Stimulated activated naive CD8-positive, alpha-beta T cell treated with anti-CD3 and anti-CD28 coated beads, Interleukin-15, amount 100 ng/mL, for 72 hours (primary cell): ENCODE data around the gene SCGB1D1.
"Not testable (repeated sequence)": the region's sequence is repeated elsewhere in the genome, so short reads cannot be mapped to it uniquely, and the experiment has no call there.

Experiments used
- ATAC-seq: fragments of 150-1000 bp; cut with Tn5 transposase; 2 replicates; pipeline ENCODE4 v1.10.0; 2021; ENCODE audit warnings: mild to moderate bottlenecking, moderate library complexity
- DNase-seq, 2 donors: peaks; one replicate each; pipeline ENCODE4 v3.0.0; 2021 to 2022
- H3K27ac Mint-ChIP-seq, 2 donors: one replicate each; pipeline ENCODE4 v1.8.0; 2022; ENCODE audit warnings: mild to moderate bottlenecking in 2 of 2, mixed read lengths in 2 of 2, moderate library complexity in 2 of 2
- H3K27me3 Mint-ChIP-seq: one replicate; pipeline ENCODE4 v1.8.0; 2022; ENCODE audit warnings: mixed read lengths
- H3K4me1 Mint-ChIP-seq: one replicate; pipeline ENCODE4 v1.8.0; 2022; ENCODE audit warnings: mild to moderate bottlenecking, mixed read lengths
- H3K4me3 Mint-ChIP-seq, 2 donors: one replicate each; pipeline ENCODE4 v1.8.0; 2022; ENCODE audit warnings: mild to moderate bottlenecking in 2 of 2, mixed read lengths in 2 of 2, moderate library complexity in 1 of 2
- H3K9me3 Mint-ChIP-seq, 2 donors: one replicate each; pipeline ENCODE4 v1.8.0; 2022; ENCODE audit warnings: mixed read lengths in 2 of 2

The SCGB1D1 gene

GRCh38 chr11:62195010-62195409, 5.0 kb downstream of the SCGB1D1 start:
- peaks cover 77% of the 10 kb centered on the region for H3K27me3 Mint-ChIP-seq
- not testable (repeated sequence) for ATAC-seq, H3K4me3 Mint-ChIP-seq, H3K9me3 Mint-ChIP-seq, H3K27ac Mint-ChIP-seq, H3K4me1 Mint-ChIP-seq, DNase-seq

GRCh38 chr11:62195945-62196344, 5.9 kb downstream of the SCGB1D1 start:
- no peaks in the 10 kb centered on the region for H3K9me3 Mint-ChIP-seq
- peaks cover 78% of the 10 kb centered on the region for H3K27me3 Mint-ChIP-seq
- H3K27ac Mint-ChIP-seq: peak overlapping the region in 1 of 2 donors; percentile 4

GRCh38 chr11:62197400-62197799, 7.4 kb downstream of the SCGB1D1 start:
- peaks cover 80% of the 10 kb centered on the region for H3K27me3 Mint-ChIP-seq
- not testable (repeated sequence) for ATAC-seq, H3K27ac Mint-ChIP-seq, H3K9me3 Mint-ChIP-seq, H3K4me1 Mint-ChIP-seq, DNase-seq, H3K4me3 Mint-ChIP-seq

More at GRCh38 chr11:62195945-62196344, 5.9 kb downstream of the SCGB1D1 start:
- ATAC-seq (no peak), DNase-seq (no peak)
- Mint-ChIP-seq H3K4me1 (no peaks in the 10 kb centered on the region), H3K4me3 (no peak overlapping the region)

GRCh38 chr11:62201376-62201775, 11.4 kb downstream of the SCGB1D1 start:
- peak overlapping the region in 1 of 2 donors; percentile 4 for H3K27ac Mint-ChIP-seq
- H3K9me3 Mint-ChIP-seq: no peaks in the 10 kb centered on the region
- H3K4me1 Mint-ChIP-seq: peaks cover 5% of the 10 kb centered on the region
- no peak for ATAC-seq
- H3K4me3 Mint-ChIP-seq: no peak overlapping the region
- H3K27me3 Mint-ChIP-seq: peaks cover 54% of the 10 kb centered on the region
- DNase-seq: no peak

- ATAC-seq (no peak), DNase-seq (no peak)
- Mint-ChIP-seq H3K27me3 (peaks cover 49% of the 10 kb centered on the region), H3K4me3 (no peak overlapping the region), H3K27ac (no peak overlapping the region), H3K9me3 (no peaks in the 10 kb centered on the region), H3K4me1 (peaks cover 5% of the 10 kb centered on the region)
These were observed 12.9 kb downstream of the SCGB1D1 start for GRCh38 chr11:62202910-62203309.

DNA sequence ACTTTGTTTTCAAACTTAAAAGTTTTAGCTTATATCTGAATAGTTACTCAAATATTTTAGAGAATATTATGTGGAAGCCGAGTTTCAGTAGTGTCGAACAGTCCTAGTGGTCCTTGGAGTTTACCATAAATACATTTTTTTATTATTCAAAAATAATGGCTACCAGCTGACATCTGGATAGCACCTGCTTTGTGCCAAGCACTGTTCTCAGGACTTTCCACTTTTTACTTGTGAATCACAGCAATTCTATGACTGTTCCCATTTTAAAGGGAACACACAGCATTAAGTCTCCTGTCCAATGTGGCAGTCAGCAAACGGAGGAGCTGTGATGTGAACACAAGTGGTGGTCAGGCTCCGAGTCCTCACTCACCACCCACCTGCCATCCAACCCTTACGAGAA, 14.4 kb downstream of the SCGB1D1 start:
- no peak for DNase-seq
- H3K27ac Mint-ChIP-seq: no peak overlapping the region
- H3K4me1 Mint-ChIP-seq: peaks cover 5% of the 10 kb centered on the region
- H3K9me3 Mint-ChIP-seq: no peaks in the 10 kb centered on the region
- H3K27me3 Mint-ChIP-seq: peaks cover 35% of the 10 kb centered on the region
- no peak overlapping the region for H3K4me3 Mint-ChIP-seq
- no peak for ATAC-seq

DNA sequence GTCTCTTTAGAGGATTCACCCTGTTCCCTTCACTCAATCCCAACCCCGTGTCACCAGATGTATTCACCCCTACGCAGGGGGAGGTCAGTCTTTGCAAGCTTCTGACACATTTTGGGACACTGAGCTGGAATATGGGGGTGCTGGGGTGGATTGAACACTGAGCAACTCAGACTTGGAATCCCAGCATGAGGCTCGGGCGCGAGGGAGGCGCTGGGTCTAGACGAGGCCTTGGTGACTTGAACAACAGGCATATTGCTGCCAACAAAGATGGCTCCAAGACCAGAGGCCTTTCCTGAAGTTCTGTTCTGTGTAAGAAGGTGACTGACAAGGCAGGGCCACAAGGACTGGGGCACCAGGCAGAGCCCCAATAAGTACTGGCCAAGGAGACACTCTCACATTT, 15.4 kb downstream of the SCGB1D1 start:
- DNase-seq (no peak), ATAC-seq (no peak)
- H3K9me3 Mint-ChIP-seq: no peaks in the 10 kb centered on the region
- no peak overlapping the region for H3K27ac Mint-ChIP-seq
- no peak overlapping the region for H3K4me3 Mint-ChIP-seq
- peaks cover 5% of the 10 kb centered on the region for H3K4me1 Mint-ChIP-seq
- peaks cover 25% of the 10 kb centered on the region for H3K27me3 Mint-ChIP-seq

- Mint-ChIP-seq H3K27me3 (peaks cover 15% of the 10 kb centered on the region), H3K27ac (peak overlapping the region in 1 of 2 donors; percentile 53)
- H3K9me3 Mint-ChIP-seq, DNase-seq, H3K4me1 Mint-ChIP-seq, ATAC-seq, H3K4me3 Mint-ChIP-seq: not testable (repeated sequence)
These were observed 16.5 kb downstream of the SCGB1D1 start for GRCh38 chr11:62206276-62207066.

DNA sequence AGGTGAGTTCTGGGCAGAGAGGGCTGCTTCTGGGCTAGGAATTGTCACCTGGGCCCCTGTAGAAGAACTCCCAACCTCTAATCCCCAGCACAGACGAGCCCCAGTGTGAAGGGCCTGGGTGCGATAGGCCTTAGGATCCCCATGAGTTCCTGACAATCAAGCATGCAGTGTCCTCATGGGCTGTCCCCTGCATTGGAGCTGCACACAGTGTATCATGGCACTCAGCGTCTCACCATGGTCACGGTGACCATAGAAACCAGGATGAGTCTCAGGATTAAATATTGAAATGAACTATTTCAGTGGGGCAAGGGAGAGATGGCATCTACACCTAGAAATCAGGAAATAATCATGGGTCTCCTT, 18.7 kb downstream of the SCGB1D1 start:
- DNase-seq (no peak), ATAC-seq (no peak)
- Mint-ChIP-seq H3K27me3 (peaks cover 8% of the 10 kb centered on the region), H3K27ac (no peak overlapping the region), H3K4me3 (no peak overlapping the region), H3K9me3 (no peaks in the 10 kb centered on the region), H3K4me1 (no peaks in the 10 kb centered on the region)

- no peak for DNase-seq
- Mint-ChIP-seq H3K4me1 (no peaks in the 10 kb centered on the region), H3K27ac (no peak overlapping the region), H3K27me3 (peaks cover 28% of the 10 kb centered on the region), H3K9me3 (peaks cover 13 to 17% of the 10 kb centered on the region in 2 donors), H3K4me3 (no peak overlapping the region)
- no peak for ATAC-seq
These were observed 27.3 kb downstream of the SCGB1D1 start for GRCh38 chr11:62217191-62217748.

GRCh38 chr11:62221498-62221897, 31.5 kb downstream of the SCGB1D1 start:
- ATAC-seq (no peak), DNase-seq (no peak)
- Mint-ChIP-seq H3K27me3 (peaks cover 28% of the 10 kb centered on the region), H3K4me1 (no peaks in the 10 kb centered on the region), H3K27ac (no peak overlapping the region), H3K9me3 (peaks cover 39 to 46% of the 10 kb centered on the region in 2 donors), H3K4me3 (no peak overlapping the region)

GRCh38 chr11:62223095-62223494, 33.1 kb downstream of the SCGB1D1 start:
- no peak overlapping the region for H3K4me3 Mint-ChIP-seq
- DNase-seq (no peak), ATAC-seq (no peak)
- H3K27ac Mint-ChIP-seq: no peak overlapping the region
- no peaks in the 10 kb centered on the region for H3K4me1 Mint-ChIP-seq
- H3K9me3 Mint-ChIP-seq: peaks cover 39 to 46% of the 10 kb centered on the region in 2 donors
- peaks cover 16% of the 10 kb centered on the region for H3K27me3 Mint-ChIP-seq

DNA sequence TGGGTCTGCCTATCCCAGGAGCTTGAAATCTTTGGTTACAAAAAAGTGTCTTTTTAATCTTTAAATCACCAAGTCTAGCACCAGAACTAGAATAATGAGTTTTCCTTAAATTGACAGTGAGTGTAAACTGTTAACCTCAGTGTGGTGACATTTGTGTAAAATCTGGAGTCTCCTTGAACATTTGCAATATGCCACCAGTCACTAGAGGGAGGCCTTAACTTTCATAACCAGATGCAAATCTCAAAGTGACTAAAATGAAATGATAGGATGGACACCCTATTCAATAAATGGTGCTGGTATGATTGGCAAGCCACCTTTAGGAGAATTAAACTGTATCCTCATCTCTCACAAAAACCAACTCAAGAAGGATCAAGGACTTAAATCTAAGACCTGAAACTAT, 43.7 kb downstream of the SCGB1D1 start:
- no peak overlapping the region for H3K4me3 Mint-ChIP-seq
- no peak for ATAC-seq
- no peak for DNase-seq
- peaks cover 41% of the 10 kb centered on the region for H3K27me3 Mint-ChIP-seq
- no peaks in the 10 kb centered on the region for H3K4me1 Mint-ChIP-seq
- H3K27ac Mint-ChIP-seq: no peak overlapping the region
- no peaks in the 10 kb centered on the region for H3K9me3 Mint-ChIP-seq

DNA sequence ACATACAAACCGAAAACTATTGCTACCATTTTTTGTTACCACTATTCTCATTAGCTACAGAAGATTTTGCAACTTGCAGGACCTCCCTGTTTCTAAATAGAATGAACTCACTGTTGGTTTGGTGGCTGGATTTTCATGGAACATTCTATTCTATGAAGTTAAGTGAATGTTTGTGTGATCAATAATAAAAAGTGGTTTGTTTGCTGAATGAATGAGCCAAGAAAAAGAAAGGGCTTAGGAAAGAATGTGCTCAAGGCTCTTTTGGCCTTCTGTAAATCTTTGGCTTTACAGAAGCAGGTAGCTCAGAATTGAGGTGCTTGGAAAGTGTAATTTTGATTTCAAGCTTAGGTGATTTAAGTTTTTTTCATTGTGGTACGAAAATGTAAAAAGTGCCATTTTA, 46.2 kb downstream of the SCGB1D1 start:
- ATAC-seq (no peak), DNase-seq (no peak)
- Mint-ChIP-seq H3K9me3 (no peaks in the 10 kb centered on the region), H3K4me3 (no peak overlapping the region), H3K4me1 (no peaks in the 10 kb centered on the region), H3K27me3 (peaks cover 48% of the 10 kb centered on the region), H3K27ac (no peak overlapping the region)

DNA sequence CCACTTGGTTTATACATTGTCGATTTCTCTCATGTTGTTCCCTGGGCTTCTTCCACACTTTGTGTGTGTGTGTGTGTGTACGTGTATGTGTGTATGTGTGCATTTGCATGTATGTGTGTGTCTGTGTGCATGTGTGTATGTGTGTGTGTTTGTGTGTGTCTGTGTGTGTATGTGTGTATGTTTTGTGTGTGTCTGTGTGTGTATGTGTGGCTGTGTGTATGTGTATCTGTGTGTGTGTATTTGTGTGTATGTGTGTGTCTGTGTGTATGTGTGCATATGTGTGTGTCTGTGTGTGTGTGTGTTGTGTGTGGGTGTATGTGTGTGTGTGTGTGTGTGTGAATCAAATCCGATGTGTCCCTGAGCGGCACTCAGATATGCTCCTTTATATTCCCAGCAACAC, 47.5 kb downstream of the SCGB1D1 start:
- ATAC-seq (no peak), DNase-seq (no peak)
- Mint-ChIP-seq H3K27ac (no peak overlapping the region), H3K27me3 (peaks cover 45% of the 10 kb centered on the region), H3K9me3 (no peaks in the 10 kb centered on the region), H3K4me3 (no peak overlapping the region), H3K4me1 (no peaks in the 10 kb centered on the region)

GRCh38 chr11:62238151-62238550, 48.1 kb downstream of the SCGB1D1 start:
- ATAC-seq: no peak
- Mint-ChIP-seq H3K27me3 (peaks cover 38% of the 10 kb centered on the region), H3K4me3 (no peak overlapping the region), H3K27ac (no peak overlapping the region), H3K9me3 (no peaks in the 10 kb centered on the region), H3K4me1 (no peaks in the 10 kb centered on the region)
- no peak for DNase-seq
